Heart left ventricle (tissue), 16 donors: ENCODE results near the gene CHRM5. TPM values are rescaled to one million over a fixed set of nuclear protein-coding genes. Genes with fewer than 3 reads are reported as not detected.

Experiments used
- ATAC-seq, 4 donors: fragments of 200-7000 bp; cut with Tn5 transposase; one replicate each; pipeline ENCODE4 v1.9.1; 2020 to 2022; ENCODE audit warnings: moderate library complexity in 4 of 4, mild to moderate bottlenecking in 3 of 4, moderate number of reproducible peaks in 1 of 4
- DNase-seq, 5 donors: peaks; one replicate each; pipeline ENCODE4 v3.0.0-alpha.2; 2020
- H3K27ac ChIP-seq, 12 donors: fragments of 200-600 bp; sonication (generic) in 4 of 12; one replicate each; pipeline versions ENCODE4 v1.5.0 to v1.8.0; 2016 to 2022; ENCODE audit warnings: mild to moderate bottlenecking in 2 of 12
- H3K27me3 ChIP-seq, 9 donors: fragments of 200-600 bp; sonication (generic) in 2 of 9; one replicate each; pipeline versions ENCODE4 v1.5.1 to v1.8.0; 2016 to 2022; ENCODE audit warnings: mild to moderate bottlenecking in 3 of 9
- H3K36me3 ChIP-seq, 9 donors: fragments of 200-600 bp; sonication (generic) in 2 of 9; one replicate each; pipeline versions ENCODE4 v1.5.0 to v1.8.0; 2018 to 2022; ENCODE audit warnings: mild to moderate bottlenecking in 2 of 9
- H3K4me1 ChIP-seq, 12 donors: fragments of 200-600 bp; sonication (generic) in 4 of 12; one replicate each; pipeline versions ENCODE4 v1.5.0 to v1.8.0; 2016 to 2022; ENCODE audit warnings: mild to moderate bottlenecking in 3 of 12
- H3K4me3 ChIP-seq, 12 donors: fragments of 200-600 bp; sonication (generic) in 4 of 12; one replicate each; pipeline versions ENCODE4 v1.5.0 to v1.8.0; 2017 to 2022; ENCODE audit warnings: mild to moderate bottlenecking in 9 of 12, moderate library complexity in 4 of 12
- H3K9me3 ChIP-seq, 12 donors: fragments of 200-600 bp; sonication (generic) in 4 of 12; one replicate each; pipeline versions ENCODE4 v1.5.0 to v1.8.0; 2016 to 2022; ENCODE audit warnings: mild to moderate bottlenecking in 1 of 12
- CTCF ChIP-seq, 12 donors: fragments of 200-600 bp; sonication (generic) in 4 of 12; IDR thresholded peaks; one replicate each; pipeline versions ENCODE4 v1.5.0 to v1.8.0; 2018 to 2022; ENCODE audit warnings: antibody characterized with exemption in 12 of 12, mild to moderate bottlenecking in 5 of 12
- POLR2A ChIP-seq, 2 donors: fragments of 450-650 bp; IDR thresholded peaks; one replicate each; pipeline ENCODE4 v1.6.1; 2017; ENCODE audit warnings: antibody characterized with exemption in 2 of 2, mild to moderate bottlenecking in 2 of 2, moderate library complexity in 2 of 2
- WGBS, 4 donors: extraction: QIAGEN DNeasy Blood & Tissue Kit in 2 of 4; methylation state at CpG; one replicate each; pipeline versions ENCODE4 v1.1.5 to v1.1.7; 2013 to 2018; 5-methylcytosine and 5-hydroxymethylcytosine counted together
- intact Hi-C, 10 donors: fragments of 100-400 bp; cut with DNase I; formaldehyde crosslinking; loops; one replicate each; pipeline versions ENCODE4 v1.11.1 to v1.14.2; 2022
- polyA plus RNA-seq, 2 donors: library from polyadenylated mRNA; stranded (reverse); fragments of 200-250 nt; gene quantifications; one replicate each; pipeline ENCODE4 v1.2.3, GENCODE V29; 2013
- total RNA-seq, 9 donors: library from RNA; depleted of rRNA in 2 of 9; stranded (reverse); fragments of >200 nt in 2 of 9; fragmentation: NEBNext Ultra II Directional in 3 of 9; extraction: Animal tissue kit (Norgen Biotek cat#: 25700) in 3 of 9; gene quantifications; one replicate each; pipeline versions ENCODE4 v1.1.0 to v1.2.4, GENCODE V29; 2016 to 2023
- donor health status: ischemic (EF 13 %, LVEDD 7.1; RV severe dilation, severe dysfunction).
- donor health status: healthy with polysubstance abuse.
- donor health status: DM: no; HTN: yes; CAD: no.
- donor health status: DM: no; HTN: no; CAD: no.
- donor health status: ischemic (EF 25% LVEDD 6.9; RV normal size, moderate dysfunction).
- donor health status: ischemic (EF 25% LVEDD 5.7; RV mildly dilated, moderate dysfunction).
- donor health status: healthy.
- donor health status: DM: yes; HTN: yes; CAD: no.
- donor health status: ischemic (EF 35%, LVEDD 5.7; RV mildly dilated, moderate dysfunction).
- donor health status: nonischemic (EF 11% LVEDD 7.7; RV severe dilation, severe dysfunction).
- donor health status: DM: yes; HTN: yes; CAD: no.
- donor health status: PGD.
- donor health status: ischemic (EF 29% LVEDD 5.4; RV normal size, mild dysfunction).
- donor health status: nonischemic (EF 23%, LVEDD 6.1; RV moderate dilation, normal function).

CHRM5 gene
- total and polyA plus RNA-seq, 11 donors = not detected

- peaks cover 0 to 5% (median 0%) of the 10 kb centered on the region in 9 donors for H3K27me3 ChIP-seq
- H3K27ac ChIP-seq = no peak overlapping the region
- TF ChIP-seq CTCF (IDR thresholded peaks at IDR 0.05) (peak in 8 of 12 donors; percentile 28 to 46 (median 44)), POLR2A (IDR thresholded peaks at IDR 0.05) (no peak)
- no peaks in the 10 kb centered on the region for H3K9me3 ChIP-seq
- no peaks in the 10 kb centered on the region for H3K36me3 ChIP-seq
- intact Hi-C loops = loop anchor here in 6 of 10 donors (5.0 to 10.0 kb wide), 4 partner anchors 75 to 255 kb away; partner anchors contain the start of genes LPCAT4 (in 3 of the 6), AVEN (in 1 of the 6), KATNBL1 (in 1 of the 6) and SLC12A6 (in 1 of the 6)
- H3K4me3 ChIP-seq = no peak overlapping the region
- no peak for DNase-seq
- H3K4me1 ChIP-seq = no peaks in the 10 kb centered on the region
- WGBS, 4 donors = 60 to 71% (median 67%) methylated on average over 5 of the region's 5 CpGs
- ATAC-seq = no peak
Observed at GRCh38 chr15:34109797-34110663, 141.7 kb downstream of the CHRM5 start.

- no peak for ATAC-seq
- WGBS, 4 donors = 70 to 74% (median 73%) methylated on average over 6 of the region's 6 CpGs
- Histone ChIP-seq H3K27ac (no peak overlapping the region), H3K36me3 (no peaks in the 10 kb centered on the region), H3K4me1 (no peaks in the 10 kb centered on the region), H3K9me3 (no peaks in the 10 kb centered on the region), H3K27me3 (peaks cover 0 to 19% (median 0%) of the 10 kb centered on the region in 9 donors), H3K4me3 (no peak overlapping the region)
- TF ChIP-seq CTCF (IDR thresholded peaks at IDR 0.05) (no peak), POLR2A (IDR thresholded peaks at IDR 0.05) (no peak)
- intact Hi-C loops = no loop called here
- DNase-seq = no peak
Observed at GRCh38 chr15:34111488-34111887, 143.2 kb downstream of the CHRM5 start.

GRCh38 chr15:34114215-34114614 is 145.9 kb downstream of the CHRM5 start:
- Histone ChIP-seq H3K4me3 (no peak overlapping the region), H3K36me3 (no peaks in the 10 kb centered on the region), H3K9me3 (no peaks in the 10 kb centered on the region), H3K27ac (no peak overlapping the region), H3K4me1 (no peaks in the 10 kb centered on the region), H3K27me3 (peaks cover 0 to 25% (median 0%) of the 10 kb centered on the region in 9 donors)
- ATAC-seq = no peak
- WGBS, 4 donors = 47 to 68% (median 50%) methylated on average over 2 of the region's 2 CpGs
- intact Hi-C loops = no loop called here
- TF ChIP-seq POLR2A (IDR thresholded peaks at IDR 0.05) (no peak), CTCF (IDR thresholded peaks at IDR 0.05) (no peak)
- no peak for DNase-seq

GRCh38 chr15:34114739-34115138 is 146.4 kb downstream of the CHRM5 start:
- 58 to 84% (median 65%) methylated on average over 3 of the region's 3 CpGs for WGBS, 4 donors
- TF ChIP-seq POLR2A (IDR thresholded peaks at IDR 0.05) (no peak), CTCF (IDR thresholded peaks at IDR 0.05) (no peak)
- ATAC-seq = no peak

More at GRCh38 chr15:34114739-34115138, 146.4 kb downstream of the CHRM5 start:
- no peaks in the 10 kb centered on the region for H3K36me3 ChIP-seq
- H3K4me1 ChIP-seq = no peaks in the 10 kb centered on the region
- intact Hi-C loops = loop anchor here in 1 of 10 donors (5.0 kb wide), 1 partner anchor 47 kb away; no protein-coding TSS in a partner anchor
- no peak for DNase-seq
- no peaks in the 10 kb centered on the region for H3K9me3 ChIP-seq
- H3K27me3 ChIP-seq = peaks cover 0 to 25% (median 0%) of the 10 kb centered on the region in 9 donors
- no peak overlapping the region for H3K27ac ChIP-seq
- no peak overlapping the region for H3K4me3 ChIP-seq
